ENCODE data around the gene PYCARD. TPM values are rescaled to one million over a fixed set of nuclear protein-coding genes. Genes with fewer than 3 reads are reported as not detected.

PYCARD gene
- total and polyA plus RNA-seq, 2 donors (not counting 3 experiments of a cell fraction or from before 2014, with no cell fraction given) = 19.1 to 40.1 TPM

- no peaks in the 10 kb centered on the region for H3K27me3 ChIP-seq (ENCODE audit: control insufficient read depth in 2 of 2, insufficient read depth in 2 of 2, low read length in 2 of 2)
- H3K36me3 ChIP-seq (ENCODE audit: control insufficient read depth in 2 of 2, extremely low read depth in 1 of 2, insufficient read depth in 2 of 2, low read length in 2 of 2) = peaks cover 13 to 14% of the 10 kb centered on the region in 2 experiments
- H3K9ac ChIP-seq (replicated peaks; ENCODE audit: extremely low read depth, insufficient read depth, low read length) = peak overlapping the region; percentile 93
- no peak for DNase-seq (ENCODE audit: low read depth, low spot score)
- FAIRE-seq = peak; percentile 12
- no peaks in the 10 kb centered on the region for H3K9me3 ChIP-seq (replicated peaks; ENCODE audit: control insufficient read depth, insufficient read depth, low read length)
- no peaks in the 10 kb centered on the region for H3K9me1 ChIP-seq (replicated peaks; ENCODE audit: control insufficient read depth, extremely low read depth, insufficient read depth, low read length)
- dilution Hi-C loops (cut with MboI; ENCODE audit: extremely low pct_ligation_motif_present, low sequenced_read_pairs) (no loop called here), intact Hi-C loops (cut with micrococcal nuclease) (loop anchor here (1.0 kb wide), 1 partner anchor 689 kb away; no protein-coding TSS in a partner anchor)
- TF ChIP-seq MAX (IDR thresholded peaks at IDR 0.05; ENCODE audit: insufficient read depth, insufficient read length) (no peak), POLR2A (IDR thresholded peaks at IDR 0.05; ENCODE audit: low read depth, low read length) (no peak), MYC (IDR thresholded peaks at IDR 0.05; ENCODE audit: low read depth, low read length) (no peak), CTCF (IDR thresholded peaks at IDR 0.05; ENCODE audit: extremely low read depth in 1 of 2, insufficient read depth in 1 of 2, low read depth in 1 of 2, low read length in 2 of 2) (no peak), FOS (IDR thresholded peaks at IDR 0.05; ENCODE audit: borderline replicate concordance, insufficient read depth, low read length) (no peak), EZH2 (IDR thresholded peaks at IDR 0.05; ENCODE audit: borderline replicate concordance, low read depth, low read length, severe bottlenecking) (no peak), POLR2AphosphoS5 (IDR thresholded peaks at IDR 0.05; ENCODE audit: insufficient read depth, low read depth, low read length) (no peak), JUN (IDR thresholded peaks at IDR 0.05; ENCODE audit: borderline replicate concordance, insufficient read depth, insufficient read length, low read depth) (no peak), GATA2 (IDR thresholded peaks at IDR 0.05; ENCODE audit: insufficient read depth, insufficient read length, low read depth, low read length) (no peak)
- H3K4me3 ChIP-seq (replicated peaks in 1 of 3; ENCODE audit: insufficient read depth in 1 of 3, low read depth in 1 of 3, low read length in 3 of 3) = peak overlapping the region; percentile 35 to 100 (median 95)
- H3K4me1 ChIP-seq (ENCODE audit: control insufficient read depth, extremely low read depth, insufficient read depth, low read length) = peaks cover 22% of the 10 kb centered on the region
- H3K4me2 ChIP-seq (ENCODE audit: insufficient read depth, low read length) = peak overlapping the region; percentile 76
- H4K20me1 ChIP-seq (replicated peaks; ENCODE audit: control insufficient read depth, extremely low read depth, insufficient read depth, low read length) = peaks cover 15% of the 10 kb centered on the region
- H2AFZ ChIP-seq (ENCODE audit: low read depth, low read length) = peak overlapping the region; percentile 81
- CTCF ChIA-PET = interaction anchor here (1.3 to 1.7 kb wide), 2 partner anchors 37 to 263 kb away, joined by 4 to 20 read pairs; partner anchors contain the start of gene ZNF843
- TSS peak; percentile 79 for BruUV-seq (replicated peaks)
- peak overlapping the region; percentile 91 for H3K27ac ChIP-seq (ENCODE audit: insufficient read depth, low read depth, low read length)
- peaks cover 43% of the 10 kb centered on the region for H3K79me2 ChIP-seq (ENCODE audit: control insufficient read depth, insufficient read depth, low read length)
- POLR2A ChIA-PET = interaction anchor here (0.8 to 2.2 kb wide), 14 partner anchors 10 to 281 kb away, joined by 3 to 37 read pairs (median 6); partner anchors contain the start of genes HSD3B7, KAT8, ZNF646 and ZNF668
Observed at GRCh38 chr16:31179219-31179746, 23.3 kb downstream of the PYCARD start.
